CD4-positive, alpha-beta memory T cell (primary cell): ENCODE results near the gene BDP1. TPM values are rescaled to one million over a fixed set of nuclear protein-coding genes. Genes with fewer than 3 reads are reported as not detected.
"Not testable (repeated sequence)": the region's sequence is repeated elsewhere in the genome, so short reads cannot be mapped to it uniquely, and the experiment has no call there.

Experiments
- CTCF ChIA-PET: fragments of 350-600 bp; sonication (Branson Sonifier 250); formaldehyde crosslinking; loops from one replicate; lab custom pipeline; 2021; ENCODE audit warnings: inconsistent platforms; ENCODE audit not compliant: partially characterized antibody; lab: Charles Lee
- POLR2A ChIA-PET: fragments of 350-600 bp; sonication (Branson Sonifier 250); formaldehyde crosslinking; loops from one replicate; lab custom pipeline; 2021; ENCODE audit not compliant: partially characterized antibody; lab: Charles Lee
- DNase-seq, 5 donors: peaks; one replicate each; pipeline versions ENCODE4 v3.0.0 to v3.0.0-alpha.2; 2020 to 2022; ENCODE audit warnings: mixed read lengths in 1 of 5
- H3K27ac ChIP-seq: one replicate; pipeline ENCODE4 v1.7.0; 2013; ENCODE audit warnings: low read depth, low read length
- H3K27me3 ChIP-seq: 2 replicates; pipeline ENCODE4 v1.7.0; 2013; ENCODE audit warnings: mild to moderate bottlenecking, low read length, moderate library complexity; ENCODE audit not compliant: insufficient read depth
- H3K36me3 ChIP-seq: 2 replicates; pipeline ENCODE4 v1.7.0; 2013; ENCODE audit warnings: mild to moderate bottlenecking, low read length, moderate library complexity; ENCODE audit not compliant: insufficient read depth
- H3K4me1 ChIP-seq: 2 replicates; pipeline ENCODE4 v1.7.0; 2013; ENCODE audit warnings: mild to moderate bottlenecking, low read length, moderate library complexity; ENCODE audit not compliant: insufficient read depth
- H3K4me3 ChIP-seq, 2 donors: one replicate each; pipeline ENCODE4 v1.7.0; 2013; ENCODE audit warnings: low read length in 2 of 2, mild to moderate bottlenecking in 1 of 2
- H3K9me3 ChIP-seq, 2 donors: one replicate each; pipeline ENCODE4 v1.7.0; 2013; ENCODE audit warnings: low read length in 2 of 2, control low read depth in 1 of 2; ENCODE audit not compliant: control insufficient read depth in 1 of 2
- H3K27ac Mint-ChIP-seq, 7 donors: one replicate each; pipeline ENCODE4 v1.8.0; 2020 to 2021; ENCODE audit warnings: mixed read lengths in 7 of 7, mild to moderate bottlenecking in 6 of 7, inconsistent platforms in 3 of 7, moderate library complexity in 3 of 7
- H3K27me3 Mint-ChIP-seq, 2 donors: one replicate each; pipeline ENCODE4 v1.8.0; 2020 to 2021; ENCODE audit warnings: mixed read lengths in 2 of 2
- H3K36me3 Mint-ChIP-seq, 2 donors: one replicate each; pipeline ENCODE4 v1.8.0; 2020 to 2021; ENCODE audit warnings: mixed read lengths in 2 of 2, inconsistent platforms in 1 of 2, mild to moderate bottlenecking in 1 of 2
- H3K4me1 Mint-ChIP-seq, 4 donors: one replicate each; pipeline ENCODE4 v1.8.0; 2020 to 2021; ENCODE audit warnings: mixed read lengths in 4 of 4, mild to moderate bottlenecking in 1 of 4
- H3K4me3 Mint-ChIP-seq, 8 donors: one replicate each; pipeline ENCODE4 v1.8.0; 2020 to 2021; ENCODE audit warnings: mixed read lengths in 8 of 8, mild to moderate bottlenecking in 7 of 8, moderate library complexity in 6 of 8, inconsistent platforms in 3 of 8
- H3K9me3 Mint-ChIP-seq, 8 donors: one replicate each; pipeline ENCODE4 v1.8.0; 2020 to 2021; ENCODE audit warnings: mixed read lengths in 8 of 8, mild to moderate bottlenecking in 5 of 8, inconsistent platforms in 3 of 8, moderate library complexity in 1 of 8
- intact Hi-C: fragments of 100-400 bp; cut with micrococcal nuclease; formaldehyde crosslinking; loops from one replicate; pipeline ENCODE4 v1.15.1; 2023
- polyA plus RNA-seq, 2 donors: library from polyadenylated mRNA; unstranded; fragments of 300-500 nt; fragmentation: Illumina TruSeq; gene quantifications; one replicate each; pipeline ENCODE4 v1.2.3, GENCODE V29; 2021
- total RNA-seq, 2 experiments: library from RNA; stranded (reverse); gene quantifications; one replicate each; pipeline ENCODE4 v1.2.3, GENCODE V29; 2021

The BDP1 gene
- total and polyA plus RNA-seq, 4 experiments from 2014 or later, result 3.8 to 47.9 (median 32.1) TPM

DNA sequence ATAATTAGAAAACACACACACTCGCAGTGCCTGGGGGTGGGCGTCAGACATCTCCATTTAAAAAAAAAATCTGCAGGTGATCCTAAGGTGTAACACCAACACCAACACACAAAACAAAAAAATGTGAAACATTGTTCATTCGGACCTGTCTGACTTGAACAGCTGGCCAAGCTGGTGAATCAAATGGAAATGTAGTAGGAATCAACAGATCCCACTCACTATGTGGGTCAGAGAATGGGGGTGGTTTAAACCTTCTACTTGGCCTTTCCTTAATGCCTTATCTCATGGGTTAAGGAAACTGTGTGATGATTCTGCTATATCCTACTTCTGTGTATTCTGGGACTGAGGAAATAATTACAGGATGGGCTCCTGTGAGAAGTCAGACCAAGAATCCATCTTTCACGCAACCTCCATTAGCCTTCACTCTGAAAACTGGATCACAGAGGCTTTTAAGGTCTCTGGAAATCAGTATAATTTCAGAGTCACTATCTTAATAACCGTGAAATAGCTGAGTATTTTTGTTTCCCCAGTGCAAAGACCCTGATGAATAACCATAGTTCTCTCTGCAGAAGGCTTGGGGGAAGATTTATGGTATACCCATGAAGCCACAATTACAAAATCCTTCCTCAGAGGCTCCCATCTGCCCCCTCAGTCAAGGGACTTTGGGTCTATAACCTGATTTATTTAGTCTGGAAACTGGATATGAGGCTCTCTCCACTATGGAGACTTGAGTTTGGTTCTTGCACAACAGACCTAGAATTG, 114.5 kb downstream of the BDP1 start:
- ChIA-PET POLR2A (no interaction called here), CTCF (no interaction called here)
- H3K9me3 Mint-ChIP-seq, result no peaks in the 10 kb centered on the region
- peaks cover 24 to 25% of the 10 kb centered on the region in 2 donors for H3K36me3 Mint-ChIP-seq
- no peaks in the 10 kb centered on the region for H3K27me3 ChIP-seq
- no peaks in the 10 kb centered on the region for H3K4me1 Mint-ChIP-seq
- H3K27me3 Mint-ChIP-seq, result no peaks in the 10 kb centered on the region
- no peak overlapping the region for H3K4me3 ChIP-seq
- intact Hi-C loops, result no loop called here
- H3K9me3 ChIP-seq, result no peaks in the 10 kb centered on the region
- no peaks in the 10 kb centered on the region for H3K4me1 ChIP-seq
- H3K27ac Mint-ChIP-seq, result no peak overlapping the region
- DNase-seq, result no peak
- H3K4me3 Mint-ChIP-seq, result no peak overlapping the region
- H3K36me3 ChIP-seq, result no peaks in the 10 kb centered on the region
- no peak overlapping the region for H3K27ac ChIP-seq

DNA sequence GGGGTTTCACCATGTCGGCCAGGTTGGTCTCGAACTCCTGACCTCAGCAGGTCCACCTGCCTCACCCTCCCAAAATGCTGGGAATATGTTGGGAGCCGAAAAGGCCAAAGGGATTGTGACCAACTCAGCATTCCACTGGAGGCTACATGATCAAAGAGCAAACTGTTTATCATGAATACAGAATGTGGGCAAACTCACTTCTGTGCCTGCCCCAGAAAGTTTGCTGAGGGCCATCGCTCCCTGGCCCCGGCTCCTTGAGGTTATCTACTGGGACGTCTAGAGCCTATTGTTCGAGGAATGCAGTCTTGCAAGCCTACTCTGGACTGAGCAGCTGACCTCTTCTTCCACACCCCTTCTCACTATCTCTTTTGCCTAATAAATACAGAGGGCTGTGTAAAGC, 116.4 kb downstream of the BDP1 start:
- H3K9me3 Mint-ChIP-seq, POLR2A ChIA-PET, H3K4me3 ChIP-seq, H3K36me3 ChIP-seq, H3K27me3 Mint-ChIP-seq, H3K27ac Mint-ChIP-seq, CTCF ChIA-PET, H3K4me1 ChIP-seq, H3K27me3 ChIP-seq, H3K4me1 Mint-ChIP-seq, H3K4me3 Mint-ChIP-seq, H3K27ac ChIP-seq, DNase-seq, intact Hi-C loops, H3K9me3 ChIP-seq: not testable (repeated sequence)
- H3K36me3 Mint-ChIP-seq, result peaks cover 24 to 31% of the 10 kb centered on the region in 2 donors

DNA sequence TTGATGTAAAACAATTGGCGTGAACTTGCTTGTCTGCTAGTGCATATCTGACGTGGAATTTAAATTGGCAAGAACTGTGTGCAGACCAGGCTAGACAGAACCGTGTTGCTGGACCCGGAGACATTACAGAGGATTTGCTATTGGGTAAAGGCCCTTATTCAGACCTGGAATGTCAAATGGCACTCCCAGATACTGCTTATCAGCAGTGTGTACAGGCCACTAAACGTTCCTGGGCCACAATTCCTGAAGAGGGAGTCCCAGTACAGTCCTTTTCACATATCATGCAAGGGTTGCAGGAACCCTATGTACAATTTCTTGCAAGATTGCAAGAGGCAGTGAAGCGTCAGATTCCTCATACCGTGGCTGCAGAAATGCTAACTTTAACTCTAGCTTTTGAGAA, 118.1 kb downstream of the BDP1 start:
- H3K9me3 ChIP-seq, result no peaks in the 10 kb centered on the region
- no peak overlapping the region for H3K4me3 Mint-ChIP-seq
- DNase-seq, result no peak
- no peaks in the 10 kb centered on the region for H3K4me1 ChIP-seq
- ChIA-PET CTCF (no interaction called here), POLR2A (no interaction called here)
- no peaks in the 10 kb centered on the region for H3K4me1 Mint-ChIP-seq
- H3K36me3 Mint-ChIP-seq, result peaks cover 31 to 38% of the 10 kb centered on the region in 2 donors
- peaks cover 0 to 5% (median 0%) of the 10 kb centered on the region in 8 donors for H3K9me3 Mint-ChIP-seq
- H3K27ac Mint-ChIP-seq, result no peak overlapping the region
- H3K27ac ChIP-seq, result no peak overlapping the region
- H3K36me3 ChIP-seq, result no peaks in the 10 kb centered on the region
- no peaks in the 10 kb centered on the region for H3K27me3 ChIP-seq
- no peak overlapping the region for H3K4me3 ChIP-seq
- intact Hi-C loops, result no loop called here
- H3K27me3 Mint-ChIP-seq, result no peaks in the 10 kb centered on the region

DNA sequence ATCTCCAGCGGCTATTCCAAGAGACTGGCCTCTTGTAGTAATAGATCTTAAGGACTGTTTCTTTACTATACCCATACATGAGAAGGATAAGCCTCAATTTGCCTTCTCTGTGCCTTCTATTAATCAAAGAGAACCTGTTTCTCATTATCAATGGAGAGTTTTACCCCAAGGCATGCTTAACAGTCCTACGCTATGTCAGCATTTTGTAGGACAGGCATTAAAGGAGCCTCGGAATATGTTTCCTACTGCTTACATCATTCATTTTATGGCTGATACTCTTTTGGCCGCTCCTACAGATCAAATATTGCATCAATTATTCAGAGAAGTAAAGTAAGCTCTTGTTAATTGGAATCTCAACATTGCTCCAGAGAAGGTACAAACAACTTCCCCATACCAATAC, 120.1 kb downstream of the BDP1 start:
- intact Hi-C loops, H3K4me3 Mint-ChIP-seq, H3K9me3 ChIP-seq, H3K4me1 Mint-ChIP-seq, POLR2A ChIA-PET, DNase-seq, H3K36me3 ChIP-seq, H3K9me3 Mint-ChIP-seq, H3K27ac Mint-ChIP-seq, H3K4me3 ChIP-seq, H3K27ac ChIP-seq, H3K27me3 ChIP-seq, H3K4me1 ChIP-seq, H3K27me3 Mint-ChIP-seq: not testable (repeated sequence)
- H3K36me3 Mint-ChIP-seq, result peaks cover 30 to 36% of the 10 kb centered on the region in 2 donors
- CTCF ChIA-PET, result interaction anchor here (1.0 to 1.4 kb wide), 2 partner anchors 15 to 182 kb away, joined by 3 read pairs; no protein-coding TSS in a partner anchor

DNA sequence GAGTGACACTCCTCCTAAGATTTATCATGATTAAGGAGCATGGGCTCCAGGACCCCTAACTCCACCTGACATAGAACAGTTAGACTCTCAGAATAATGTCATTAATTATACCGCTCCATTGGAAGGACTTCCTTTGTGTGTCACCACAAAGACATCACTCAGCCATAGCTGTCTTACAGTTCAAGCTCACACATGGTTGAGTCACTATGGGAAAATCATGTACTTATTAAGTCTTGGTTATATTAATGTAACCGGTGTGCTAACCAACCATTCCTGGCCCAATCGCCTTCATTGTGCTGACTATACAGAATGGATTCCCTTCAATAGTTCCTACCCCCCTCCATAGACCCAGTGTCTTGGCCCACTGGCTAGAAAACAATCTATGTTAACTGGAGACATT, 120.8 kb downstream of the BDP1 start:
- H3K27me3 ChIP-seq, result no peaks in the 10 kb centered on the region
- H3K27ac ChIP-seq, result no peak overlapping the region
- H3K27ac Mint-ChIP-seq, result no peak overlapping the region
- H3K36me3 Mint-ChIP-seq, result peaks cover 30 to 36% of the 10 kb centered on the region in 2 donors
- no peaks in the 10 kb centered on the region for H3K27me3 Mint-ChIP-seq
- ChIA-PET CTCF (interaction anchor here (1.4 kb wide), 1 partner anchor 15 kb away, joined by 3 read pairs; no protein-coding TSS in a partner anchor), POLR2A (no interaction called here)
- no peak overlapping the region for H3K4me3 Mint-ChIP-seq
- H3K4me1 ChIP-seq, result no peaks in the 10 kb centered on the region
- H3K9me3 ChIP-seq, result no peaks in the 10 kb centered on the region
- no peak for DNase-seq
- intact Hi-C loops, result no loop called here
- H3K4me1 Mint-ChIP-seq, result no peaks in the 10 kb centered on the region
- peaks cover 0 to 5% (median 0%) of the 10 kb centered on the region in 8 donors for H3K9me3 Mint-ChIP-seq
- H3K4me3 ChIP-seq, result no peak overlapping the region
- H3K36me3 ChIP-seq, result no peaks in the 10 kb centered on the region

DNA sequence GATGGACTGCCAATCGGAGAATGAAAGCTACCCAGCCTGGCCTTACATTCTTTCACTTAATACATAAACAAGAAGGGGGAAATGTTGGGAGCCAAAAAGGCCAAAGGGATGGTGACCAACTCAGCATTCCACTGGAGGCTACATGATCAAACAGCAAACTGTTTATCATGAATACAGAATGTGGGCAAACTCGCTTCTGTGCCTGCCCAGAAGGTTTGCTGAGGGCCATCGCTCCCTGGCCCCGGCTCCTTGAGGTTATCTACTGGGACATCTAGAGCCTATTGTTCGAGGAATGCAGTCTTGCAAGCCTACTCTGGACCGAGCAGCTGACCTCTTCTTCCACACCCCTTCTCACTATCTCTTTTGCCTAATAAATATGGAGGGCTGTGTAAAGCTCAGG, 122.4 kb downstream of the BDP1 start:
- H3K36me3 ChIP-seq, CTCF ChIA-PET, H3K27ac Mint-ChIP-seq, H3K4me1 Mint-ChIP-seq, H3K4me3 Mint-ChIP-seq, H3K9me3 Mint-ChIP-seq, H3K9me3 ChIP-seq, H3K4me3 ChIP-seq, H3K27me3 Mint-ChIP-seq, intact Hi-C loops, H3K27me3 ChIP-seq, H3K27ac ChIP-seq, POLR2A ChIA-PET, DNase-seq, H3K4me1 ChIP-seq: not testable (repeated sequence)
- H3K36me3 Mint-ChIP-seq, result peaks cover 30 to 36% of the 10 kb centered on the region in 2 donors

DNA sequence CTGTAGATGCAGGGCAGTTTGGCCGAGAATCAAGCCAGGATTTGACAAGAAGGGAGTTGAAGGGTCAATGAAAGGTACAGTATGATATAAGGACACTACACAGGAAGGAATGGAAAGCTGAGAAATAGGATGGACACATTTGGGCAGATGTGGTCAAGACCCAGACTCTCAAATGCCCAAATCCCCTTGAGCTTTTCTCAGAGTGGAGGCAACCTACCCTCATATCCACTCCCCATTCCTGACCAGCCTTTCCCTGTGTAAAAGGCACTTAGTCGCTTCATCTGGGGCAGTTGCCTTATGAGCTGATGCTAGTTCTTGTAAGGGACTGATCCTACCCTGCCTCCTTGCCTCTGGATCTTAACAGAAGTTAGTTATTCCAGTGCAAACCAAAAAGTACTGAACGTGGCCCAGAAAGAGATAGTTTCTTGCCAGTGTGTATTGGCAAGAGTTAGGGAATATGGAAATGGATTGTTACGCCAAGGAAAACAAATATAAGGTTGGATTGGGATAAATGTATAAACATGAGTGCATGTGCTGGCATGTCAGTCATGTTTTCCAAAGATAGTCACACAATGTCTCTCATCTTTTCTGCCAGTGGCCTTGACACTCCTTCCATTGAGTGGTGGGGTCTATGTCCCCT, 127.6 kb downstream of the BDP1 start:
- Histone ChIP-seq H3K9me3 (no peaks in the 10 kb centered on the region), H3K36me3 (no peaks in the 10 kb centered on the region), H3K4me3 (no peak overlapping the region), H3K27ac (no peak overlapping the region), H3K4me1 (peaks cover 12% of the 10 kb centered on the region), H3K27me3 (no peaks in the 10 kb centered on the region)
- Mint-ChIP-seq H3K27me3 (no peaks in the 10 kb centered on the region), H3K9me3 (no peaks in the 10 kb centered on the region), H3K27ac (peak overlapping the region in 1 of 7 donors; percentile 43), H3K36me3 (peaks cover 3 to 10% of the 10 kb centered on the region in 2 donors), H3K4me3 (no peak overlapping the region), H3K4me1 (peaks cover 7 to 18% (median 13%) of the 10 kb centered on the region in 4 donors)
- intact Hi-C loops, result no loop called here
- no peak for DNase-seq
- ChIA-PET POLR2A (interaction anchor here (0.6 kb wide), 1 partner anchor 17 kb away, joined by 3 read pairs; no protein-coding TSS in a partner anchor), CTCF (interaction anchor here (2.6 kb wide), 1 partner anchor 18 kb away, joined by 8 read pairs; no protein-coding TSS in a partner anchor)
